Measurements from ENCODE around the gene EIF3J.

DNA sequence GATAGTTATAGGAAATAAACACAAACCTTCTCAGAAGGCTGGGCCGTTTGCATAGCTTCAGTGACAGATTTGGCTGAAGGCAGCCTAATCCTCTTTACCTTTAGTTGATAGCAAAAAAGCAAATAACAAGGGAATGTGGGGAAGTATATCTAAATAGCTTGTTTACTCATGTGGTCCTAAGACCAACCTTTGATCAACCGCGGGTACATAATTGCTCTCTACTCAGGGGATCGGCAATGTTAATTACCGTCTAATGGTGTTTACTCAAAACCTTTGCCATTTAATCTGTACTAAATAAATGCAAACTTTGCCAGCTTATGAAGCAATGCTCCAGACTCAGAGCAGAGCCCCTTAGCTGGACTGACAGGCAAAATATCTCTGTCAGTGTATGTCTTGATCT lies 51.6 kb downstream of the EIF3J start:
- TF ChIP-seq, protein P1, sequence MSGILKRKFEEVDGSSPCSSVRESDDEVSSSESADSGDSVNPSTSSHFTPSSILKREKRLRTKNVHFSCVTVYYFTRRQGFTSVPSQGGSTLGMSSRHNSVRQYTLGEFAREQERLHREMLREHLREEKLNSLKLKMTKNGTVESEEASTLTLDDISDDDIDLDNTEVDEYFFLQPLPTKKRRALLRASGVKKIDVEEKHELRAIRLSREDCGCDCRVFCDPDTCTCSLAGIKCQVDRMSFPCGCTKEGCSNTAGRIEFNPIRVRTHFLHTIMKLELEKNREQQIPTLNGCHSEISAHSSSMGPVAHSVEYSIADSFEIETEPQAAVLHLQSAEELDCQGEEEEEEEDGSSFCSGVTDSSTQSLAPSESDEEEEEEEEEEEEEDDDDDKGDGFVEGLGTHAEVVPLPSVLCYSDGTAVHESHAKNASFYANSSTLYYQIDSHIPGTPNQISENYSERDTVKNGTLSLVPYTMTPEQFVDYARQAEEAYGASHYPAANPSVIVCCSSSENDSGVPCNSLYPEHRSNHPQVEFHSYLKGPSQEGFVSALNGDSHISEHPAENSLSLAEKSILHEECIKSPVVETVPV (CRISPR knock-in tag; IDR thresholded peaks at IDR 0.05) = no peak
- TF ChIP-seq ZFP3 (CRISPR knock-in tag; IDR thresholded peaks at IDR 0.05) (no peak), ARNTL (CRISPR knock-in tag; IDR thresholded peaks at IDR 0.05; ENCODE audit: borderline replicate concordance, low read depth) (no peak), ZNF70 (CRISPR knock-in tag; IDR thresholded peaks at IDR 0.05) (no peak), ESRRG (CRISPR knock-in tag; IDR thresholded peaks at IDR 0.05) (no peak), OSR1 (CRISPR knock-in tag; IDR thresholded peaks at IDR 0.05) (no peak), PATZ1 (CRISPR knock-in tag; IDR thresholded peaks at IDR 0.05; ENCODE audit: borderline replicate concordance) (no peak)
